GM12878 (cell line): ENCODE measurements around the gene CCDC138.

Source experiments
- CREM ChIP-seq: IDR thresholded peaks from 2 replicates; pipeline ENCODE4 v1.6.1; 2014; ENCODE audit warnings: antibody characterized with exemption, low read depth
- CTCF ChIP-seq, 3 experiments: IDR thresholded peaks in 2 of 3; conservative IDR thresholded peaks in 1 of 3; 2 replicates each; pipeline ENCODE4 v1.5.1; 2011; ENCODE audit warnings: low read depth in 3 of 3, low read length in 3 of 3, mild to moderate bottlenecking in 3 of 3, control low read depth in 2 of 3, moderate library complexity in 2 of 3, inconsistent platforms in 1 of 3, mixed read lengths in 1 of 3; ENCODE audit not compliant: control insufficient read depth in 2 of 3, insufficient read depth in 1 of 3; ENCODE audit errors: extremely low read depth in 1 of 3
- EED ChIP-seq: sonication (generic); IDR thresholded peaks from 2 replicates; pipeline ENCODE4 v1.6.1; 2016; ENCODE audit warnings: antibody characterized with exemption, low read depth
- ESRRA ChIP-seq: IDR thresholded peaks from 2 replicates; pipeline ENCODE4 v1.6.1; 2012; ENCODE audit warnings: mild to moderate bottlenecking, low read length, improper control_type of control experiment
- ETV6 ChIP-seq, 2 experiments: fragments of 450-650 bp in 1 of 2; IDR thresholded peaks in 1 of 2; conservative IDR thresholded peaks in 1 of 2; 2 replicates each; pipeline ENCODE4 v1.6.1; 2014; ENCODE audit warnings: antibody characterized with exemption in 1 of 2, borderline replicate concordance in 1 of 2, low read depth in 1 of 2, mild to moderate bottlenecking in 1 of 2, moderate library complexity in 1 of 2
- IKZF1 ChIP-seq: fragments of 450-650 bp; conservative IDR thresholded peaks from 2 replicates; pipeline ENCODE4 v1.6.1; 2017; ENCODE audit warnings: antibody characterized with exemption, mild to moderate bottlenecking
- KDM1A ChIP-seq: fragments of 200-600 bp; sonication (generic); IDR thresholded peaks from 2 replicates; pipeline ENCODE4 v1.6.1; 2016; ENCODE audit warnings: borderline replicate concordance
- RELA ChIP-seq: fragments of 450-650 bp; IDR thresholded peaks from 2 replicates; pipeline ENCODE4 v1.8.0; 2014; ENCODE audit warnings: borderline replicate concordance; ENCODE audit not compliant: partially characterized antibody
- TBL1XR1 ChIP-seq: IDR thresholded peaks from 2 replicates; pipeline ENCODE4 v1.6.1; 2012; ENCODE audit warnings: low read depth, low read length, improper control_type of control experiment
- TCF12 ChIP-seq: IDR thresholded peaks from 2 replicates; pipeline ENCODE4 v1.6.1; 2011; ENCODE audit warnings: low read depth, mild to moderate bottlenecking, low read length

GRCh38 chr2:108919571-108920373 is 133.2 kb downstream of the CCDC138 start:
- TF ChIP-seq ESRRA (no peak), CTCF (IDR thresholded peaks at IDR 0.05 in 2 of 3, conservative IDR thresholded peaks at IDR 0.05 in 1 of 3; ENCODE audit: control insufficient read depth in 2 of 3, extremely low read depth in 1 of 3, insufficient read depth in 1 of 3, low read depth in 3 of 3, low read length in 3 of 3) (no peak), IKZF1 (no peak), EED (no peak), KDM1A (no peak), ETV6 (conservative IDR thresholded peaks at IDR 0.05 in 1 of 2, IDR thresholded peaks at IDR 0.05 in 1 of 2; ENCODE audit: borderline replicate concordance in 1 of 2, low read depth in 1 of 2) (no peak), CREM (no peak), TCF12 (no peak), RELA (no peak), TBL1XR1 (no peak)
